Tibial artery (tissue), 4 donors: ENCODE measurements around the gene GALNT10.

Experiments used
- DNase-seq, 2 donors: peaks; one replicate each; pipeline ENCODE4 v3.0.0-alpha.2; 2019
- H3K27ac ChIP-seq, 2 donors: fragments of 200-600 bp; sonication (generic) in 1 of 2; 1 replicate in 1 of 2; 2 replicates in 1 of 2; pipeline ENCODE4 v1.5.1; 2018 to 2019; ENCODE audit warnings: mild to moderate bottlenecking in 1 of 2
- H3K27me3 ChIP-seq, 2 donors: fragments of 200-600 bp; sonication (generic) in 1 of 2; one replicate each; pipeline versions ENCODE4 v1.5.1 to v1.6.0; 2016 to 2019
- H3K36me3 ChIP-seq, 3 donors: fragments of 200-600 bp; sonication (generic) in 2 of 3; one replicate each; pipeline ENCODE4 v1.5.1; 2016 to 2019; ENCODE audit warnings: mild to moderate bottlenecking in 2 of 3
- H3K4me1 ChIP-seq, 4 donors: fragments of 200-600 bp; sonication (generic) in 2 of 4; 1 replicate in 3 of 4; 2 replicates in 1 of 4; pipeline ENCODE4 v1.5.1; 2016 to 2019
- H3K4me3 ChIP-seq, 2 donors: fragments of 200-600 bp; sonication (generic) in 1 of 2; 1 replicate in 1 of 2; 2 replicates in 1 of 2; pipeline ENCODE4 v1.5.1; 2018 to 2019; ENCODE audit warnings: mild to moderate bottlenecking in 2 of 2
- H3K9me3 ChIP-seq, 3 donors: fragments of 200-600 bp; sonication (generic) in 1 of 3; one replicate each; pipeline ENCODE4 v1.5.1; 2016 to 2019
- intact Hi-C: fragments of 100-400 bp; cut with DNase I; formaldehyde crosslinking; loops from one replicate; pipeline ENCODE4 v1.15.0; 2023; ENCODE audit warnings: low total_unique reads
- TF ChIP-seq, protein P1 (sequence below), 2 experiments: fragments of 200-600 bp in 1 of 2; fragments of 450-650 bp in 1 of 2; IDR thresholded peaks; one replicate each; pipeline ENCODE4 v1.5.1; 2017 to 2019; ENCODE audit warnings: antibody characterized with exemption in 2 of 2, mild to moderate bottlenecking in 1 of 2, moderate library complexity in 1 of 2

GALNT10 gene

DNA sequence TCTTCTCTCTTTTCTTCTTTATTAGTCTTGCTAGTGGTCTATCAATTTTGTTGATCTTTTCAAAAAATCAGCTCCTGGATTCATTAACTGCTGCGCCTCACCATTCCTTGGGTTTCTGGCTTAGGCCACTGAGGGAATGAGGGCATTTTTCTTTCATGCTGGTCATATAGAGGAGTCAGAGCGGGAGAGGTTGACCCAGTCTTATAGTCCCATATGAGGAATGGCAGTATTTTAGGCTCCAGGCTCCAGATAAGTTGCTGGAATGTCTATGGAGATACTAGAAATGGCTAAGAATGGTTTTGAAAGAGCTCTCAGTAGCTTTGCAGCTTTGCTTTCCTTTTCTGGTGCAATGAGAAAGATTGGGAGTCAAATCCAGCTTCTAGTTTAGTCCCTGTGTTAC, 58.2 kb downstream of the GALNT10 start:
- Histone ChIP-seq H3K9me3 (no peaks in the 10 kb centered on the region), H3K27me3 (no peaks in the 10 kb centered on the region), H3K4me1 (no peaks in the 10 kb centered on the region), H3K36me3 (no peaks in the 10 kb centered on the region), H3K4me3 (no peak overlapping the region), H3K27ac (no peak overlapping the region)
- no peak for DNase-seq
- TF ChIP-seq, protein P1, sequence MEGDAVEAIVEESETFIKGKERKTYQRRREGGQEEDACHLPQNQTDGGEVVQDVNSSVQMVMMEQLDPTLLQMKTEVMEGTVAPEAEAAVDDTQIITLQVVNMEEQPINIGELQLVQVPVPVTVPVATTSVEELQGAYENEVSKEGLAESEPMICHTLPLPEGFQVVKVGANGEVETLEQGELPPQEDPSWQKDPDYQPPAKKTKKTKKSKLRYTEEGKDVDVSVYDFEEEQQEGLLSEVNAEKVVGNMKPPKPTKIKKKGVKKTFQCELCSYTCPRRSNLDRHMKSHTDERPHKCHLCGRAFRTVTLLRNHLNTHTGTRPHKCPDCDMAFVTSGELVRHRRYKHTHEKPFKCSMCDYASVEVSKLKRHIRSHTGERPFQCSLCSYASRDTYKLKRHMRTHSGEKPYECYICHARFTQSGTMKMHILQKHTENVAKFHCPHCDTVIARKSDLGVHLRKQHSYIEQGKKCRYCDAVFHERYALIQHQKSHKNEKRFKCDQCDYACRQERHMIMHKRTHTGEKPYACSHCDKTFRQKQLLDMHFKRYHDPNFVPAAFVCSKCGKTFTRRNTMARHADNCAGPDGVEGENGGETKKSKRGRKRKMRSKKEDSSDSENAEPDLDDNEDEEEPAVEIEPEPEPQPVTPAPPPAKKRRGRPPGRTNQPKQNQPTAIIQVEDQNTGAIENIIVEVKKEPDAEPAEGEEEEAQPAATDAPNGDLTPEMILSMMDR (IDR thresholded peaks at IDR 0.05), result no peak
- intact Hi-C loops, result no loop called here

DNA sequence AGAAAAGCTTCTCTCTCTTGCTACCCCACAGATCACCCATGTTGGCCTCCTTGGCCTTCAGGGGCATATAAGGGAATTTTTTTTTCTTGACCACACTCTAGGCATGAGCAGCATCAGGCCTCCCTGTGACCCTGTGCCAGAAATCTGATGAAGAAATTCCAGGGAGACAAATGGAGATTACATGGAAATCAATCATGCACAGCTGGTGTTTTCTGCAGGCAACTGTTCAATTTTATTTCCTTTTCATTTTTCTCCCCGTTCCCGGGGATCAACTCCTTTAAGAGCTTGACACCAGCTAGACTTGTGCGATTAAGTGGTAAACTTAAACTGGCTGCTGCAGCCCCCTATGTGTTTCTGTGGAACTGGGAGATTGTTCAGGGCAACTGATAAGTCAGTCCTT, 59.3 kb downstream of the GALNT10 start:
- TF ChIP-seq, protein P1 (IDR thresholded peaks at IDR 0.05), result no peak
- no peaks in the 10 kb centered on the region for H3K36me3 ChIP-seq
- H3K4me3 ChIP-seq, result no peak overlapping the region
- H3K4me1 ChIP-seq, result no peaks in the 10 kb centered on the region
- H3K27me3 ChIP-seq, result no peaks in the 10 kb centered on the region
- H3K27ac ChIP-seq, result no peak overlapping the region
- intact Hi-C loops, result no loop called here
- H3K9me3 ChIP-seq, result no peaks in the 10 kb centered on the region
- DNase-seq, result no peak

DNA sequence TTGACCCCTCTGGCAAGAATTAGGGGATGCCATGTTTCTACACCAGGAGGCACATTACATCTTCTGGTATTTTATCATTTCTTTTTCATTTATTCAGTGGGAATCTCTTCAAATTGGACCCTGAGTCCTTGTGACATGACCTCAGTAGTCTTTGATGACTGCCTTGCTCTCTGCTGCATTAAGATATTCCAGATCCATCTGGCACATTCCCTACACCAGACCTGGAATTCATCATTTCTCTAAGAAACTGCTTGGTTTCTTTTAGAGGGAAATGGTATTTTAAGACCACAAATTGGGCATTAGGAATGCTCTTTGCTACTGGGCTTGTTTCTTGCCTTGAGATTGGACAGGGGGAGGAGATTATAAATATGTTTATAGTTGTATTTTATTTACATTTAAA, 61.0 kb downstream of the GALNT10 start:
- H3K27me3 ChIP-seq, result no peaks in the 10 kb centered on the region
- TF ChIP-seq, protein P1 (IDR thresholded peaks at IDR 0.05), result no peak
- no peak overlapping the region for H3K27ac ChIP-seq
- no peaks in the 10 kb centered on the region for H3K9me3 ChIP-seq
- H3K4me3 ChIP-seq, result no peak overlapping the region
- DNase-seq, result no peak
- no peaks in the 10 kb centered on the region for H3K4me1 ChIP-seq
- no peaks in the 10 kb centered on the region for H3K36me3 ChIP-seq
- intact Hi-C loops, result no loop called here

DNA sequence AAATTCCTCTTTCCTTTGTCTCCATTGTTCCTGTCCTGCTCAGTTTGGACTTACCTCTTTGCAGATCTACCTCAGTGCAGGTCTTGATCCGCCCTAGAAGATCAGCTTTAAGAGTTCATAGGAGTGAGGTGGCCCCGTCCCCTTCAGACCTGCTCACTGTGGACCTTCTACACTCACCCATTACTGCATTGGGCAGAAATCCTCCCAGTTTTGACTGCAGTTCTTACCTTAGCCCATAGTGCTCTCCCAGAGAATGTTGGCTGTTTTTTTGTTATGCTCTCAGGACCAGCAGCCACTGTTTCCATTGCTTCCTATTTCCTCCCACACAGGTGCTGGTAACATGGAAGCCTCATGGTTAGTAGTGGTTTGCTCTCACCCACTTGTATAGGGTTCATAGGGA, 63.3 kb downstream of the GALNT10 start:
- H3K9me3 ChIP-seq, result no peaks in the 10 kb centered on the region
- no peaks in the 10 kb centered on the region for H3K27me3 ChIP-seq
- H3K4me3 ChIP-seq, result no peak overlapping the region
- H3K4me1 ChIP-seq, result no peaks in the 10 kb centered on the region
- no peak overlapping the region for H3K27ac ChIP-seq
- DNase-seq, result no peak
- TF ChIP-seq, protein P1 (IDR thresholded peaks at IDR 0.05), result no peak
- intact Hi-C loops, result no loop called here
- H3K36me3 ChIP-seq, result no peaks in the 10 kb centered on the region

DNA sequence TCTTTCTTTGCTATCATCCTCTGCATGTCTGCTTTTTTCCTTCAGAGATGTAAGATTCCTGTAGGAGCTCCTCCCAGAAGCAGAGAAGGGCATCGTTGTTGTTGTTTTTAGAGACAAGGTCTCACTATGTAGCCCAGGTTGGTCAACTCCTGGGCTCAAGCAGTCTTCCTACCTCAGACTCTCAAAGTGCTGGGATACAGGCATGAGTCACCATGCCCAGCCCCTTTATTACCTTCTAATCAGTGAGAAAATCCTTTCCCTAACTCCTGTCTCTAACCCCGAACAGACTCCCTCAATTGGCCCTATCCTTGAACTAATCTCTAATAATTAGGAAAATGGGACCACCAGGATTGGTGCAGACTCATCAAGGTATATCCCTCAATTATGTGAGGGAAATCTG, 64.4 kb downstream of the GALNT10 start:
- Histone ChIP-seq H3K36me3 (no peaks in the 10 kb centered on the region), H3K4me3 (no peak overlapping the region), H3K27me3 (no peaks in the 10 kb centered on the region), H3K27ac (no peak overlapping the region), H3K9me3 (no peaks in the 10 kb centered on the region), H3K4me1 (no peaks in the 10 kb centered on the region)
- DNase-seq, result no peak
- intact Hi-C loops, result no loop called here
- TF ChIP-seq, protein P1 (IDR thresholded peaks at IDR 0.05), result no peak

DNA sequence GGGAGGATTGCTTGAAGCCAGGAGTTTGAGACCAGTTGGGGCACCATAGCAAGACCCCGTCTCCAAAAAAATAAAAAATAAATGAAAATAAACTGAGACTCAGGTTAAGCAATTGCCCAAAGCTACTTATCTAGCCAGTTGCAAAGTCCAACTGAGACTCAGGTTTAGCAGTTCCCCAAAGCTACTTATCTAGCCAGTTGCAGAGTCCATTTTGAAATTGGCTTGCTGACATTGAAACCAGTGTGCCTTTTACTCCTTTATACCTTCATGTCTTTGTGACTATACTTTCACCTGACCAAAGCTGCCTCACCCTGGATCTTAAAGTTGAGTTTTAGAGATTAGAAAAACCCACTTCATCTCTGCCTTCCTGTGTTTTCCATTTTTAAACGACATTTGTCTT, 66.5 kb downstream of the GALNT10 start:
- H3K27me3 ChIP-seq, result no peaks in the 10 kb centered on the region
- no peak overlapping the region for H3K4me3 ChIP-seq
- no peaks in the 10 kb centered on the region for H3K9me3 ChIP-seq
- H3K27ac ChIP-seq, result no peak overlapping the region
- DNase-seq, result no peak
- H3K4me1 ChIP-seq, result no peaks in the 10 kb centered on the region
- TF ChIP-seq, protein P1 (IDR thresholded peaks at IDR 0.05), result no peak
- H3K36me3 ChIP-seq, result no peaks in the 10 kb centered on the region
- intact Hi-C loops, result no loop called here
